T-helper 1 cell treated with Interleukin-12 subunit alpha and Interleukin-12 subunit beta and Interleukin-4 antibody, amounts not matched to agents 30 μg/mL and 1 μg/mL, for 36 hours (primary cell): ENCODE results near the gene OPTN.
A peak's percentile ranks its signal among the peaks of the same experiment; 100 is the strongest.

Source experiments
- H3K27ac Mint-ChIP-seq: one replicate; pipeline ENCODE4 v1.8.0; 2021; ENCODE audit warnings: mild to moderate bottlenecking, mixed read lengths
- H3K27me3 Mint-ChIP-seq: one replicate; pipeline ENCODE4 v1.8.0; 2021; ENCODE audit warnings: low read depth, mixed read lengths
- H3K36me3 Mint-ChIP-seq: one replicate; pipeline ENCODE4 v1.8.0; 2021; ENCODE audit warnings: low read depth, mixed read lengths
- H3K4me1 Mint-ChIP-seq: one replicate; pipeline ENCODE4 v1.8.0; 2021; ENCODE audit warnings: low read depth, mixed read lengths
- H3K4me3 Mint-ChIP-seq: one replicate; pipeline ENCODE4 v1.8.0; 2021; ENCODE audit warnings: mild to moderate bottlenecking, moderate library complexity, mixed read lengths
- H3K9me3 Mint-ChIP-seq: one replicate; pipeline ENCODE4 v1.8.0; 2021; ENCODE audit warnings: mixed read lengths

OPTN gene

DNA sequence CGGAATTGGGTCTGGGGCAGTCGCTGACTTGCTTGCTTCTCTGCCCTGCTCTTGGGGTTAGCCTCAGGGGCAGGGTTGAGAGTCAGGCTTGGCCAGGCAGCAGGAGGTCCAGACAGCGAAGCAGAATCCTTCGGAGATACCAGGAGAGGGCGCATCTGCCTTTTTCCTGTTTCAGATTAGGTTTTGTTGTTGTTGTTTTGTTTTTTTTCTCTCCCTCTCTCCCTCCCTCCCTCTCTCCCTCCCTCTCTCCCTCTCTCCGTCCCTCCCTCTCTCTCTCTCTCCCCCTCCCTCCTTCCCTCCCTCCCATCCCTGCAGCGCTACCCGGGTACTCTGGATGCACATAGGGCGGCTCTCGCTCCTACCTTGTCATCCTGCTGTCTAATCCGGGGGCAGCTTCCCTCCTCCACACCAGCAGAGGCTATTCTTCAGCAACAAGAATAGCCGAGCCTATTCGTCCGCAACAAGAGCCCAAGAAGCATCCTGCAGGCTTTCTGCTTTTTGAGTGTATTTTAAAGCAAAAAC, 758 bp upstream of the OPTN start:
- H3K9me3 Mint-ChIP-seq, result no peaks in the 10 kb centered on the region
- H3K27me3 Mint-ChIP-seq, result no peaks in the 10 kb centered on the region
- peak overlapping the region; percentile 94 for H3K27ac Mint-ChIP-seq
- H3K4me1 Mint-ChIP-seq, result peaks cover 38% of the 10 kb centered on the region
- H3K4me3 Mint-ChIP-seq, result peak overlapping the region; percentile 91
- H3K36me3 Mint-ChIP-seq, result peaks cover 19% of the 10 kb centered on the region

DNA sequence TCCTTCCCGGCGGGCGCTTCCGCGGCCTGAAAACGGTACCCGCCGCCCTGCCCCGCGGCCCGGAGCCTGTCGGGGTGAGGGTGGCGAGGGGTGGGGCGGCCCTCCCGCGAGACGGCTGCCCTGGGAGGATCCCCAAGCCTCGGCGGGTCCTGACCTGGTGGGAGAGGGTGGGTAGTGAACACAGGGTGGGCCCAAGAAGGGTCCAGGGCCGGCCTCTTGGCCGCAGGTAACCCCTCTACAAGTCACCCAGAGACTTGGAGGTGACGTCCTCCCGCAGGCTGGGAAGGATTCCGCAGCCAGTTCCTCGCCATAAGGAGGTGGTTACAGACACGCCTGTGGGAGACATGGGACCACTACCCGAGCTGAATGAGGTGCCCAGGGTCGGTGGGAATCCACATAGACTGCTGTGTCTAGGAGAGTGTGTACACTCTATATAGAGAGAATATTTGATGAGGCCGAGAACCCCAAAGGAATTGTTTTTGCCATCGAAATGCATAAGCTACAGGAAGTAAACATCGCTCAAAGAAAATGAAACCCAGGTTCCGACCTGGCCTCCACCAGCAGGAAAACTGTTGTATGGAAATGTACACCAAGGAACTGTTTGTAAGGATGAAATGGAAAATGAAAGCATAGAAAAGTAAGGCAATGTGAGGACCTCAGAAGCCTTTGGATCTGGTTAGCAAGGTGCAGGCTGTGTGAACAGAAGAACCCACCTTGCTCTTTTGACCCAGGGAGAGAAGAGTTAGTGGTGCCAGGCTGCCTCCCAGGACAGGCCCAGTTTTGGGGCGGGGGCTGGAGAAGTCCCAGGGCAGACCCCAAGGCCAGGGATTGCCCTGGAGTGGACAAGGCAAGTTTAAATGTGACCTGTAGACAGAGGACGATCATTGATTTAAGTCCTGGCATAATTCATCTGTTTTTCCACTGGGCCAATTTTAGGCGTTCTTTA, 659 bp downstream of the OPTN start:
- H3K4me1 Mint-ChIP-seq, result peaks cover 47% of the 10 kb centered on the region

GRCh38 chr10:13102002-13102794, 2.2 kb downstream of the OPTN start:
- H3K4me3 Mint-ChIP-seq, result peak overlapping the region; percentile 55

More for the DNA sequence above, 659 bp downstream of the OPTN start:
- Mint-ChIP-seq H3K36me3 (peaks cover 27% of the 10 kb centered on the region), H3K27ac (peak overlapping the region; percentile 86), H3K4me3 (peak overlapping the region; percentile 96), H3K9me3 (no peaks in the 10 kb centered on the region), H3K27me3 (no peaks in the 10 kb centered on the region)

GRCh38 chr10:13103554-13103953, 3.6 kb downstream of the OPTN start:
- H3K27me3 Mint-ChIP-seq, result no peaks in the 10 kb centered on the region
- H3K36me3 Mint-ChIP-seq, result peaks cover 44% of the 10 kb centered on the region
- H3K4me3 Mint-ChIP-seq, result no peak overlapping the region
- no peaks in the 10 kb centered on the region for H3K9me3 Mint-ChIP-seq
- no peak overlapping the region for H3K27ac Mint-ChIP-seq
- H3K4me1 Mint-ChIP-seq, result peaks cover 60% of the 10 kb centered on the region

More at GRCh38 chr10:13102002-13102794, 2.2 kb downstream of the OPTN start:
- Mint-ChIP-seq H3K27me3 (no peaks in the 10 kb centered on the region), H3K4me1 (peaks cover 54% of the 10 kb centered on the region), H3K27ac (peak overlapping the region; percentile 22), H3K36me3 (peaks cover 37% of the 10 kb centered on the region), H3K9me3 (no peaks in the 10 kb centered on the region)

DNA sequence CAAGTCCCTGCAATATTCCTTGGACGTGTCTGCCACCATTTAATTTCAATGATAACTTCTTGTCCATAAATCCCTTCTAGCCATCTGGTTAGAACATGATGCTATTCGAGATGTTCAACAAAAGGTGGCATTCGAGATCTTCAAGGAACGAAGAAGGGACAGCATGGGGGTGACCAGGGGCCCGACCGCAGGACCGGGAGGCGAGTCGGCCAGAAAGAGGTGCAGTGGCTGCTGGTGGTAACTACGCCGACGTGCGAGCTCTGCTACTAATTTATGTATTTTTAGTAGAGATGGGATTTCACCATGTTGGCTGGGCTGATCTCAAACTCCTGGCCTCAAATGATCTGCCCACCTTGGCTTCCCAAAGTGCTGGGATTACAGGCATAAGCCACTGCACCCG, 4.7 kb downstream of the OPTN start:
- no peaks in the 10 kb centered on the region for H3K9me3 Mint-ChIP-seq
- no peak overlapping the region for H3K27ac Mint-ChIP-seq
- H3K27me3 Mint-ChIP-seq, result no peaks in the 10 kb centered on the region
- peaks cover 48% of the 10 kb centered on the region for H3K36me3 Mint-ChIP-seq
- no peak overlapping the region for H3K4me3 Mint-ChIP-seq
- peaks cover 59% of the 10 kb centered on the region for H3K4me1 Mint-ChIP-seq

DNA sequence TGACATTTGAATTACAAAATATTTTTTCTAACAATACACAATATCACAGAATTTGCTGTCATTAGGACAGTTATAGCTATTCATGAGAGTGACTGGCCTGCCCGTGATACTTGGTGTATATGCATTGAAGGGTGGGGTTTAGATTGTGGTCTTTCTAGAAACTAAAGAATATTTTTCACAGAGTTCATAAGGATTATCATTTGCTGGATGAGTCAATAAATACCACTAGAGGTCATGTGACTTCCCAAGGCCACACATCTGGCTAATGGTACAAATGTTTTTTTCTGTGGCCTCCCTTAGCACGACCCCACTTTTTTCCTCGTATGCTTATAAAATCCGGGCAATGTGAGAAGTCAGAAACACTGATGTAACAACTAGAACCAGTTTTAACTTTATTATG, 5.2 kb downstream of the OPTN start:
- no peaks in the 10 kb centered on the region for H3K27me3 Mint-ChIP-seq
- H3K4me1 Mint-ChIP-seq, result peaks cover 63% of the 10 kb centered on the region
- no peak overlapping the region for H3K4me3 Mint-ChIP-seq
- no peaks in the 10 kb centered on the region for H3K9me3 Mint-ChIP-seq
- H3K27ac Mint-ChIP-seq, result no peak overlapping the region
- H3K36me3 Mint-ChIP-seq, result peaks cover 52% of the 10 kb centered on the region

DNA sequence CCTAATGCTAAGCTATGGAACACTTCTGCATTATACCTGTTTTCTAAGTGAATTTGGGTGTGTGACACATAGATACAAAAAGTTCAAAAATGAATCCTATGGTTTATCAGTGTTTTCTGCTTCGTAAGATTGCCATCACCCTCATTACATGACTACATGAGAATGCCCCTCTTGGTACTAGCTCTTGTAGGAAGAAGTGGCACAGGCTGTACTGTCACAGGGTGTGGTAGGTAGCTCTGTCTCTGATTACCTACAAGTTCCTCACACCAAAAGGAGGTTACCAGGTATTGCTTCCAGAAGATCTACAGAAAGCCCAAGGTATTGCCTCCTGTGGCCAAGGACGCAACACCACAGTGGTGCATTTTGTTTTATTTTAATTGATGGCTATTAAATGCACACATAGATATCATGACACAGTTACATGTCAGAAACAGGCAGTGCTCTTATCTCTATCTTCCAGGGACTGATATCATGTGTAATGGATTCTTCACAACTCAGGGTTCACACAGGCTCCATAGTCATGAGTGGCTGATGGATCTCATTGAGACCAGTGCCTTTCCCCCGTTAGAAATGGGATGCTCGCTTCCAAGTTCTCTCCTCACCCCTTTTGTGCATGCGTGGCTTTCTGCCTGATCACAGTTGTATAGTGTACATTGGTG, 6.6 kb downstream of the OPTN start:
- Mint-ChIP-seq H3K4me3 (no peak overlapping the region), H3K27ac (peak overlapping the region; percentile 50), H3K27me3 (no peaks in the 10 kb centered on the region), H3K4me1 (peaks cover 60% of the 10 kb centered on the region), H3K9me3 (no peaks in the 10 kb centered on the region), H3K36me3 (peaks cover 55% of the 10 kb centered on the region)

DNA sequence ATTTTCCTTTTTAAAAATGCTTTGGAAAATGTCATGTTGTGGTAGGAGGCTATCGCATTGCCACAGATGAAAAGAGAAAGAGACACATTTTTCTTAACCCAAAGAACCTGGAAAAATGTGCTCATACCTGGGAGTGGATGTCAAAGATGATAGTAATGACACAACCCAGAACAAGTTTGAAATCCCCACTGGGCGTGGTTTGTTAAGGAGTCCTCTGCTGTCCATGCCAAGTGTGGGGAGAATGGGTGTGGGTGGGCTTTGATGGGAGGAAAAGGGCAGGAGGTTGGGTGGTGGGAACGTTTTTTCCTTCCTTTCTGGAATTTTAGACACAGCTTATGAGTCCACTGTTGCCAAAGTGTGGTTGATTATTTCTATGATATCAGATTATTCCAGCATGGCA, 10.9 kb downstream of the OPTN start:
- H3K9me3 Mint-ChIP-seq, result no peaks in the 10 kb centered on the region
- H3K27ac Mint-ChIP-seq, result no peak overlapping the region
- H3K4me3 Mint-ChIP-seq, result no peak overlapping the region
- no peaks in the 10 kb centered on the region for H3K27me3 Mint-ChIP-seq
- H3K4me1 Mint-ChIP-seq, result peaks cover 38% of the 10 kb centered on the region
- peaks cover 55% of the 10 kb centered on the region for H3K36me3 Mint-ChIP-seq

GRCh38 chr10:13113544-13113943, 13.6 kb downstream of the OPTN start:
- H3K36me3 Mint-ChIP-seq, result peaks cover 54% of the 10 kb centered on the region
- peaks cover 28% of the 10 kb centered on the region for H3K4me1 Mint-ChIP-seq
- no peaks in the 10 kb centered on the region for H3K9me3 Mint-ChIP-seq
- H3K27me3 Mint-ChIP-seq, result no peaks in the 10 kb centered on the region
- H3K27ac Mint-ChIP-seq, result no peak overlapping the region
- H3K4me3 Mint-ChIP-seq, result no peak overlapping the region

DNA sequence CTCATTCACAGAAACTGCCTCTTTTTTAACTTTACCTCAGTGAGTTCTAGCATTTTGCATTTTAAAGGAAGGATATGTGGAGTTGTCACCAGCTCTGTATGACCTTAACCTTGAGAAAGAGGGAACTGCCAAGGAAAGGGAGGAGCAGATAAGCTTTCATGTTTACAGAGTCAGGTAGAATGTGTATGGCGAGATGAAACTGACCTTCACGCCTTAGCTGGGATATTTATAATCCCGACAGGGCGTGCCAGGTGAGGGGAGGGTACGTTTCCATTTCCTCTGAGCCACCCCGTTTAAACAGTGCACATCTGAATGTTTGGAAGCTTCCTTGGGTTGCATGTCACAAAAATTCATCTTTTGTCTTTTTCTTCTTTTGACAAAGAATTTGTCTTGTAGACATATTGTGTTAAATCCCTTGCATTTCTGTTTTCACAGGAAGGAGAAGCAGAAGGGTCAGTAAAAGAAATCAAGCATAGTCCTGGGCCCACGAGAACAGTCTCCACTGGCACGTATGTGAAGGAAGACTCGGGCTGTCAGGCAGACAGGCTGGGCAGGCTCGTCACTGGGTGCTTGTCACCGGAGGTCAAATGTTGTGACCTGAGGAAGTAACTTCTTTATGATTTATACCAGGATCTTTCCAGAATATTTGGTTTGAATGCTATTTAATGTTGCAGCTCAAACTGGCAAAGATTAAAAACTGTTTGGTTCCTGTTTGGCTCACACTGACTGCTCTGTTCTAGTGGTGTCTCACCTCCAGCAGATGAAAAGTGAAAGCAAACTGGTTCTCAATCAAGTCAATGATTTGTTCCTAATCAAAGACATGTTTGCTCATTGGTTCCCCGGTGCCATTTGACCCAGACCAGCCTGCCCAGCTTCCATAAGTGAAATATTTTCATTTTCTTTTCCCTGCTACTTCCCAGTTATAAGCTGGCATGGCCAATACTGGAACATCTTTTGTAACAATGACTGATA, 16.2 kb downstream of the OPTN start:
- Mint-ChIP-seq H3K4me1 (peaks cover 25% of the 10 kb centered on the region), H3K9me3 (no peaks in the 10 kb centered on the region), H3K4me3 (peak overlapping the region; percentile 27), H3K36me3 (peaks cover 57% of the 10 kb centered on the region), H3K27ac (peak overlapping the region; percentile 68), H3K27me3 (no peaks in the 10 kb centered on the region)

DNA sequence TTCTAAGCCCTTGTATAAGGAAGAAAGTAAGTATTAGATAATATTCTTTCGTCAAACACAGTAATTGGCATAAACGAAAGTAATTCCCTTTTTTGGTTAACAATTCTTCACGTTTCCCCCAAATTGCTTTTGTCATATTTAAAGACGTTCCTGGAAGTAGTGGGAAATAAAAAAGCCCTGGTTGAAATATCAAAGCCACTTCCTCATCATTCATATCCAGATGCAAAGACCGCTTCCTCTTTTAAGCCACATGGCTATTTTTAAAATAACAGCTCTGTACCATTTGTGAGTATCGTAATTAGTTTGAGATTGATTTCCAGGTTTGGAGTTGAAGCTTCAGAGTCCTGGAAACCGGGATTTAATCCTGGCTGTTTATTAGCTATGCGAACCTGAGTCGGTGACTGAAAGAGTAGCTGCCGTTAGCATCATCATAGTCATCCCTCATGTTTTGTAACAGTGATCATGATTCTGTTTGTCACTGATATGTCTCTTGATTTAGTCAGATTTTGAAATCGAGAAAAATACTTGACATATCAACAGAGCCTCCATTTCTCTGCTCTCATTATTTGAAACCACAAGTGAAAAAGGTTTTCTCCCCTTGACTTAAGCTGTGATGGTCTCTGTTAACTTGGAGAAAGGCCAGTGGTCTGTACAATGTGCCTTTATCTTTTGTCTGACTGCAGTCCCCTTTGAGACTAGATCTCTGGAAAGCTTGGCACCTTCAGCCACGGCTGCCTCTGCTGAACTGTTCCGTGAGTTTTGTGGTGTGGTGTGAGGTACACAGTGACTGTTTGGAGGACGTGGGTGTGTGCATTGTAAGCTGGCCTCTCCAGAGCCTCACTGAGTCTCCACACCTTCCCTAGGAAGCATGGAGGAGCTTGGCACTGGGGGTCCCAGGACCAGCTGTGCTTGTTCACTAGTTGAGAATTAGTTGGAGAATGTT, 18.1 kb downstream of the OPTN start:
- H3K27me3 Mint-ChIP-seq, result no peaks in the 10 kb centered on the region
- no peak overlapping the region for H3K4me3 Mint-ChIP-seq
- peaks cover 31% of the 10 kb centered on the region for H3K4me1 Mint-ChIP-seq
- no peaks in the 10 kb centered on the region for H3K9me3 Mint-ChIP-seq
- H3K36me3 Mint-ChIP-seq, result peaks cover 65% of the 10 kb centered on the region
- no peak overlapping the region for H3K27ac Mint-ChIP-seq

DNA sequence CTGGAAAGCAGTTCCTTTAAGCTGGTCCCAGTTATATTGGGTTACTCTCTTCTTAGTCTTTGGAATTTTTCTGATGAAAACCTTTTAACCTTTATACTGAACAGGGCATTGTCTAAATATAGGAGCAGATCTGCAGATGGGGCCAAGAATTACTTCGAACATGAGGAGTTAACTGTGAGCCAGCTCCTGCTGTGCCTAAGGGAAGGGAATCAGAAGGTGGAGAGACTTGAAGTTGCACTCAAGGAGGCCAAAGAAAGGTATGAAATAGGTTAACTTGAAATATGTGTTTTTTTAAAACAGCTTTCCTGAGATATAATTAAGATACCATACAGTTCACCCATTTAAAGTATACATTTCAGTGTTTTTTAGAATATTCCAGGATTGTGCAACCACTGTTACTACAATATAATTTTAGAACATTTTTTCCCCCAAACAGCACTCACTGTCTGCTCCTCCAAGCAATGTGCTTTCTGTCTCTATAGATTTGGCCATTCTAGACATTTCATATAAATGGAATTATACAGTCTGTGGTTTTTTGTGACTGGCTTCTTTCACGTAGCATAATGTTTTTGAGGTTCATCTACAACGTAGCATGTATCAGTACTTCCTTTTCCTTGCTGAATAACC, 18.9 kb downstream of the OPTN start:
- H3K36me3 Mint-ChIP-seq, result peaks cover 68% of the 10 kb centered on the region

More for the DNA sequence above, 18.9 kb downstream of the OPTN start:
- Mint-ChIP-seq H3K27ac (peak overlapping the region; percentile 13), H3K4me1 (peaks cover 31% of the 10 kb centered on the region), H3K4me3 (no peak overlapping the region), H3K9me3 (no peaks in the 10 kb centered on the region), H3K27me3 (no peaks in the 10 kb centered on the region)
